Ascending aorta (tissue), 2 donors: ENCODE data around the gene SWT1. TPM values are rescaled to one million over a fixed set of nuclear protein-coding genes. Genes with fewer than 3 reads are reported as not detected.

Experiments
- DNase-seq, 2 donors: peaks; one replicate each; pipeline ENCODE4 v3.0.0-alpha.2; 2019; ENCODE audit warnings: low spot score in 2 of 2
- H3K27ac ChIP-seq, 2 donors: fragments of 200-600 bp; sonication (generic); one replicate each; pipeline ENCODE4 v1.5.1; 2016 to 2017; ENCODE audit warnings: mild to moderate bottlenecking in 1 of 2
- H3K27me3 ChIP-seq: fragments of 200-600 bp; sonication (generic); one replicate; pipeline ENCODE4 v1.5.1; 2017
- H3K36me3 ChIP-seq, 2 donors: fragments of 200-600 bp; sonication (generic); one replicate each; pipeline ENCODE4 v1.5.1; 2016
- H3K4me1 ChIP-seq, 2 donors: fragments of 200-600 bp; sonication (generic); one replicate each; pipeline ENCODE4 v1.5.1; 2016 to 2017; ENCODE audit warnings: mild to moderate bottlenecking in 1 of 2
- H3K4me3 ChIP-seq, 2 donors: fragments of 200-600 bp; sonication (generic); one replicate each; pipeline ENCODE4 v1.5.1; 2016 to 2017; ENCODE audit warnings: mild to moderate bottlenecking in 1 of 2
- H3K9me3 ChIP-seq, 2 donors: fragments of 200-600 bp; sonication (generic); one replicate each; pipeline ENCODE4 v1.5.1; 2016
- intact Hi-C: fragments of 100-400 bp; cut with DNase I; formaldehyde crosslinking; loops from one replicate; pipeline ENCODE4 v1.15.1; 2023
- total RNA-seq: library from RNA; depleted of rRNA; stranded (reverse); fragments of >200 nt; gene quantifications from one replicate; pipeline ENCODE4 v1.1.0, GENCODE V29; 2016
- TF ChIP-seq, protein P1 (sequence below), 3 experiments: fragments of 200-600 bp in 2 of 3; fragments of 450-650 bp in 1 of 3; sonication (generic) in 2 of 3; IDR thresholded peaks; one replicate each; pipeline ENCODE4 v1.5.1; 2016 to 2019; ENCODE audit warnings: antibody characterized with exemption in 3 of 3, mild to moderate bottlenecking in 1 of 3, moderate library complexity in 1 of 3

The SWT1 gene
- total RNA-seq, 1 donor from 2014 or later = 0.43 TPM

DNA sequence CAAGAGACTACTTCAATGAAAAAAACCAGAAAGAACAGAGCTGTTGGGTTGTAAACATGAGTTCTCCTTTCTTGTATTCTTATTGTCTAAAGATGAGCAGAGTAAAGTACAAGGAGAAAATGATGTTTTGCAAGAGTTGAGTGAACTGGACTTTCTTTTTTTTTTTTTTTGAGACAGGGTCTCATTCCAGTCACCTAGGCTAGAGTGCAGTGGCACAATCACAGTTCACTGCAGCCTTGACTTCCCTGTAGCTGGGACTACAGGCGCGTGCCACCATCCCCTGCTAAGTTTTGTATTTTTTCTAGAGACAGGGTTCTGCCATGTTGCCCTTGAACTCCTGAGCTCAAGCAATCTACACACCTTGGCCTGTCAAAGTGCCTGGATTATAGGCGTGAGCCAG, 167.2 kb downstream of the SWT1 start:
- no peak overlapping the region for H3K4me3 ChIP-seq
- TF ChIP-seq, protein P1, sequence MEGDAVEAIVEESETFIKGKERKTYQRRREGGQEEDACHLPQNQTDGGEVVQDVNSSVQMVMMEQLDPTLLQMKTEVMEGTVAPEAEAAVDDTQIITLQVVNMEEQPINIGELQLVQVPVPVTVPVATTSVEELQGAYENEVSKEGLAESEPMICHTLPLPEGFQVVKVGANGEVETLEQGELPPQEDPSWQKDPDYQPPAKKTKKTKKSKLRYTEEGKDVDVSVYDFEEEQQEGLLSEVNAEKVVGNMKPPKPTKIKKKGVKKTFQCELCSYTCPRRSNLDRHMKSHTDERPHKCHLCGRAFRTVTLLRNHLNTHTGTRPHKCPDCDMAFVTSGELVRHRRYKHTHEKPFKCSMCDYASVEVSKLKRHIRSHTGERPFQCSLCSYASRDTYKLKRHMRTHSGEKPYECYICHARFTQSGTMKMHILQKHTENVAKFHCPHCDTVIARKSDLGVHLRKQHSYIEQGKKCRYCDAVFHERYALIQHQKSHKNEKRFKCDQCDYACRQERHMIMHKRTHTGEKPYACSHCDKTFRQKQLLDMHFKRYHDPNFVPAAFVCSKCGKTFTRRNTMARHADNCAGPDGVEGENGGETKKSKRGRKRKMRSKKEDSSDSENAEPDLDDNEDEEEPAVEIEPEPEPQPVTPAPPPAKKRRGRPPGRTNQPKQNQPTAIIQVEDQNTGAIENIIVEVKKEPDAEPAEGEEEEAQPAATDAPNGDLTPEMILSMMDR (IDR thresholded peaks at IDR 0.05) = no peak
- DNase-seq = no peak
- intact Hi-C loops = no loop called here
- H3K4me1 ChIP-seq = no peaks in the 10 kb centered on the region
- H3K27me3 ChIP-seq = no peaks in the 10 kb centered on the region
- no peak overlapping the region for H3K27ac ChIP-seq
- no peaks in the 10 kb centered on the region for H3K36me3 ChIP-seq
- no peaks in the 10 kb centered on the region for H3K9me3 ChIP-seq

DNA sequence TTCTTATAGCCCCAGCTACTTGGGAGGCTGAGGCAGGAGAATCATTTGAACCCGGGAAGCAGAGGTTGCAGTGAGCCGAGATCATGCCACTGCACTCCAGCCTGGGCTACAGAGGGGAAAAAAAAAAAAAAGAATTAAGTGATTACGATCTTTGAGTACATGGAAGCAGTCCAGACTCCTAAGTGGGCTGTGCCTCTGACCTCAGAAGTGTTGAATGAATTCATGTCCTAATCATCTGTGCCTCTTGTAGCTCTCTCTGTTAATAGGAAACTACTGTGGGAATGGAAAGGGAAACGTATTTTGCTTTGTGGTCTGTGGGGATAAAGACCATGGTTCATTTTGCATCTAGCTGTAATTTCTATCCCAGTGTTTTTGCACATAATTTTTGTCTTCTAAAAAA, 168.4 kb downstream of the SWT1 start:
- no peaks in the 10 kb centered on the region for H3K27me3 ChIP-seq
- no peaks in the 10 kb centered on the region for H3K4me1 ChIP-seq
- TF ChIP-seq, protein P1 (IDR thresholded peaks at IDR 0.05) = no peak
- intact Hi-C loops = no loop called here
- H3K36me3 ChIP-seq = no peaks in the 10 kb centered on the region
- DNase-seq = no peak
- H3K9me3 ChIP-seq = no peaks in the 10 kb centered on the region
- H3K4me3 ChIP-seq = no peak overlapping the region
- H3K27ac ChIP-seq = no peak overlapping the region

DNA sequence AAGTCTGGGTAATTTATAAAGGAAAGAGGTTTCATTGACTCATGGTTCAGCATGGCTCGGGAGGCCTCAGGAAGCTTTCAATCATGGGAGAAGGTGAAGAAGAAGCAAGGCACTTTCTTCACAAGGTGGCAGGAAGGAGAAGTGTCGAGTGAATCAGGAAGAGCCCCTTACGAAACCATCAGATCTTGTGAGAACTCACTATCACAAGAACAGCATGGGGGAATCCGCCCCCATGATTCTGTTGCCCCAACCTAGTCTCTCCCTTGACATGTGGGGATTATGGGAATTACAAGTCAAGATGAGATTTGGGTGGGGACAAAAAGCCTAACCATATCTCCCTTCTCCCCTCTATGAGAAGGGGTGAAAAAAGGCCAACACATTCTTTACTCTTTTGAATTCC, 171.3 kb downstream of the SWT1 start:
- no peak for DNase-seq
- intact Hi-C loops = no loop called here

DNA sequence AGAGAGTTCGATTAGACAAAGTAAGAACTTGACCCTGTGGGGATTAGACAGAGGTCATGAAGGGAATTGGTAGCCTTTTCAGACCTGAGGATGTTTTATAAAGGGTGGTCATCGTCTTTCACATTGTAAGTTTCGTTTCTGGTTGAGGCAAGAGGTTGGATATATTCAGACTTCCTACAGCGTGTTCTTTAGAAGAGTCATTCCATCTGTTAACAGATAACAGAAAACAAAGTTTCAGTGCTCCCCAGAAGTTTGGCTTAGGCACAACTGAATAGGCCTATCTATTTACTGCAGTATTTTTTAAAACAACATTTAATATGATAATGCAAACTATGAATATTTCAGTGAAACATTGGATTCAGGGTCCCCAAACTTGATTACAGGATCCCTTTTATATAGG, 177.2 kb downstream of the SWT1 start:
- DNase-seq = no peak
- intact Hi-C loops = no loop called here
- Histone ChIP-seq H3K4me1 (no peaks in the 10 kb centered on the region), H3K36me3 (no peaks in the 10 kb centered on the region), H3K27me3 (no peaks in the 10 kb centered on the region), H3K27ac (no peak overlapping the region), H3K4me3 (no peak overlapping the region), H3K9me3 (no peaks in the 10 kb centered on the region)
- TF ChIP-seq, protein P1 (IDR thresholded peaks at IDR 0.05) = no peak

More for the DNA sequence above, 171.3 kb downstream of the SWT1 start:
- Histone ChIP-seq H3K27ac (no peak overlapping the region), H3K36me3 (no peaks in the 10 kb centered on the region), H3K4me1 (no peaks in the 10 kb centered on the region), H3K9me3 (no peaks in the 10 kb centered on the region), H3K4me3 (no peak overlapping the region), H3K27me3 (no peaks in the 10 kb centered on the region)
- TF ChIP-seq, protein P1 (IDR thresholded peaks at IDR 0.05) = no peak

DNA sequence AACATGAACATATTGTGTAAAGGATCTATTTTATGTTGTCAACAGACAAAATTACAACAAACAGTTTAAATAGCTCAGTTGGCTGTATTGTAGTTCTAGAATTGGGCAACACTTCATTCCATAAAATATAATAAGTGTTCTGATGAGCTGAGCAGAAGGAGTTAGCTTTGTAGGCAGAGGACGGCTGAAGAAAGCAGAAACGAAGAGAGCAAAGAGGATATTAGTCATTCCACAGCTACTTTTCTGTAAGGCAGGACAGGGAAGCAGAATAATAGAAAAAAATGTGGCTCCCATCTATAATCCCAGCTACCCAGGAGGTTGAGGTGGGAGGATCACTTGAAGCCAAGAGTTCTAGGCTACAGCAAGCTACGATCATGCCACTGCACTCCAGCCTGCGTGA, 180.3 kb downstream of the SWT1 start:
- Histone ChIP-seq H3K36me3 (no peaks in the 10 kb centered on the region), H3K27me3 (no peaks in the 10 kb centered on the region), H3K9me3 (no peaks in the 10 kb centered on the region), H3K4me1 (no peaks in the 10 kb centered on the region), H3K4me3 (no peak overlapping the region), H3K27ac (no peak overlapping the region)
- no peak for DNase-seq
- TF ChIP-seq, protein P1 (IDR thresholded peaks at IDR 0.05) = no peak
- intact Hi-C loops = no loop called here
